Sigmoid colon (tissue), 7 donors: ENCODE results near the gene FRAS1. TPM values are rescaled to one million over a fixed set of nuclear protein-coding genes. Genes with fewer than 3 reads are reported as not detected.
"Not testable (repeated sequence)": the region's sequence is repeated elsewhere in the genome, so short reads cannot be mapped to it uniquely, and the experiment has no call there.

ENCODE experiments used
- DNase-seq: peaks from one replicate; pipeline ENCODE4 v3.0.0-alpha.2; 2019
- H3K27ac ChIP-seq, 4 donors: fragments of 200-600 bp; sonication (generic); one replicate each; pipeline ENCODE4 v1.5.1; 2016 to 2019; ENCODE audit warnings: mild to moderate bottlenecking in 1 of 4
- H3K27me3 ChIP-seq, 3 donors: fragments of 200-600 bp; sonication (generic); one replicate each; pipeline ENCODE4 v1.5.1; 2019; ENCODE audit warnings: mild to moderate bottlenecking in 1 of 3
- H3K36me3 ChIP-seq, 4 donors: fragments of 200-600 bp; sonication (generic); one replicate each; pipeline ENCODE4 v1.5.1; 2016 to 2019
- H3K4me1 ChIP-seq, 4 donors: fragments of 200-600 bp; sonication (generic); one replicate each; pipeline ENCODE4 v1.5.1; 2017 to 2019
- H3K4me3 ChIP-seq, 4 donors: fragments of 200-600 bp; sonication (generic); one replicate each; pipeline ENCODE4 v1.5.1; 2017 to 2019; ENCODE audit warnings: mild to moderate bottlenecking in 2 of 4, moderate library complexity in 1 of 4
- H3K9me3 ChIP-seq, 4 donors: fragments of 200-600 bp in 3 of 4; sonication (generic) in 3 of 4; one replicate each; pipeline versions ENCODE4 v1.5.1 to v1.6.1; 2013 to 2019
- CTCF ChIP-seq, 4 experiments: fragments of 450-650 bp in 3 of 4; fragments of 200-600 bp in 1 of 4; IDR thresholded peaks; one replicate each; pipeline ENCODE4 v1.5.1; 2016 to 2019; ENCODE audit warnings: antibody characterized with exemption in 4 of 4, mild to moderate bottlenecking in 3 of 4, moderate library complexity in 2 of 4
- EP300 ChIP-seq, 4 donors: sonication (generic); formaldehyde crosslinking; IDR thresholded peaks; one replicate each; pipeline ENCODE4 v1.6.1; 2017; ENCODE audit warnings: antibody characterized with exemption in 4 of 4
- POLR2A ChIP-seq, 2 donors: fragments of 450-650 bp; IDR thresholded peaks; one replicate each; pipeline ENCODE4 v1.6.1; 2016; ENCODE audit warnings: antibody characterized with exemption in 2 of 2, mild to moderate bottlenecking in 2 of 2, moderate library complexity in 2 of 2
- POLR2AphosphoS5 ChIP-seq, 4 donors: sonication (generic); formaldehyde crosslinking; IDR thresholded peaks; one replicate each; pipeline ENCODE4 v1.6.1; 2017; ENCODE audit warnings: antibody characterized with exemption in 4 of 4
- WGBS, 2 donors: extraction: QIAGEN DNeasy Blood & Tissue Kit; methylation state at CpG; one replicate each; pipeline ENCODE4 v1.1.7; 2013; 5-methylcytosine and 5-hydroxymethylcytosine counted together
- intact Hi-C: fragments of 100-400 bp; cut with DNase I; formaldehyde crosslinking; loops from one replicate; pipeline ENCODE4 v1.15.1; 2023
- polyA plus RNA-seq, 3 donors: library from polyadenylated mRNA; stranded (reverse); fragments of 200-250 nt; gene quantifications; one replicate each; pipeline ENCODE4 v1.2.3, GENCODE V29; 2013
- total RNA-seq, 4 donors: library from RNA; depleted of rRNA; stranded (reverse); fragments of >200 nt; gene quantifications; one replicate each; pipeline ENCODE4 v1.1.0, GENCODE V29; 2016
- donor health status: healthy with polysubstance abuse.
- donor health status: Bipolar disorder and iron deficiency.
- donor health status: healthy.

Gene FRAS1
- total and polyA plus RNA-seq, 7 donors: under 0.01 to 22.4 (median 7.4) TPM; not detected in 1

GRCh38 chr4:78265006-78265405, 207.9 kb downstream of the FRAS1 start:
- intact Hi-C loops: no loop called here
- H3K36me3 ChIP-seq: no peaks in the 10 kb centered on the region
- no peaks in the 10 kb centered on the region for H3K27me3 ChIP-seq
- no peak for DNase-seq
- no peak overlapping the region for H3K4me3 ChIP-seq
- H3K4me1 ChIP-seq: no peaks in the 10 kb centered on the region
- no peak overlapping the region for H3K27ac ChIP-seq
- TF ChIP-seq POLR2AphosphoS5 (IDR thresholded peaks at IDR 0.05) (no peak), EP300 (IDR thresholded peaks at IDR 0.05) (no peak), POLR2A (IDR thresholded peaks at IDR 0.05) (no peak), CTCF (IDR thresholded peaks at IDR 0.05) (no peak)
- 70 to 78% methylated on average over 5 of the region's 5 CpGs for WGBS, 2 donors
- H3K9me3 ChIP-seq: peaks cover 0 to 3% (median 0%) of the 10 kb centered on the region in 4 donors

- WGBS, 2 donors: 85 to 86% methylated on average over 7 of the region's 7 CpGs
- no peaks in the 10 kb centered on the region for H3K36me3 ChIP-seq
- H3K9me3 ChIP-seq: peaks cover 0 to 3% (median 0%) of the 10 kb centered on the region in 4 donors
- no peak for DNase-seq
- intact Hi-C loops: no loop called here
- TF ChIP-seq EP300 (IDR thresholded peaks at IDR 0.05) (no peak), POLR2A (IDR thresholded peaks at IDR 0.05) (no peak), POLR2AphosphoS5 (IDR thresholded peaks at IDR 0.05) (no peak), CTCF (IDR thresholded peaks at IDR 0.05) (no peak)
- no peak overlapping the region for H3K4me3 ChIP-seq
- H3K4me1 ChIP-seq: no peaks in the 10 kb centered on the region
- no peaks in the 10 kb centered on the region for H3K27me3 ChIP-seq
- H3K27ac ChIP-seq: no peak overlapping the region
Measured at GRCh38 chr4:78267790-78268189, 210.7 kb downstream of the FRAS1 start.

GRCh38 chr4:78268597-78268996, 211.5 kb downstream of the FRAS1 start:
- Histone ChIP-seq H3K4me1 (no peaks in the 10 kb centered on the region), H3K4me3 (no peak overlapping the region), H3K27ac (no peak overlapping the region), H3K36me3 (no peaks in the 10 kb centered on the region), H3K9me3 (peaks cover 0 to 3% (median 0%) of the 10 kb centered on the region in 4 donors), H3K27me3 (no peaks in the 10 kb centered on the region)
- intact Hi-C loops: no loop called here
- DNase-seq: no peak
- no peak for TF ChIP-seq CTCF (IDR thresholded peaks at IDR 0.05)
- TF ChIP-seq EP300 (IDR thresholded peaks at IDR 0.05): no peak
- no peak for TF ChIP-seq POLR2A (IDR thresholded peaks at IDR 0.05)
- no peak for TF ChIP-seq POLR2AphosphoS5 (IDR thresholded peaks at IDR 0.05)
- 92 to 96% methylated on average over 2 of the region's 2 CpGs for WGBS, 2 donors

DNA sequence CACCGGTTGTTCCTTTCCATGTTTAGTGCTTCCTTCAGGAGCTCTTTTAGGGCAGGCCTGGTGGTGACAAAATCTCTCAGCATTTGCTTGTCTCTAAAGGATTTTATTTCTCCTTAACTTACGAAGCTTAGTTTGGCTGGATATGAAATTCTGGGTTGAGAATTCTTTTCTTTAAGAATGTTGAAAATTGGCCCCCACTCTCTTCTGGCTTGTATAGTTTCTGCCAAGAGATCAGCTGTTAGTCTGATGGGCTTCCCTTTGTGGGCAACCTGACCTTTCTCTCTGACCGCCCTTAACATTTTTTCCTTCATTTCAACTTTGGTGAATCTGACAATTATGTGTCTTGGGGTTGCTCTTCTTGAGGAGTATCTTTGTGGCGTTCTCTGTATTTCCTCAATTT, 218.3 kb downstream of the FRAS1 start:
- H3K36me3 ChIP-seq, H3K9me3 ChIP-seq, H3K27ac ChIP-seq, H3K4me1 ChIP-seq, H3K4me3 ChIP-seq, DNase-seq, H3K27me3 ChIP-seq, intact Hi-C loops: not testable (repeated sequence)
- 69 to 95% methylated on average over 4 of the region's 4 CpGs for WGBS, 2 donors

DNA sequence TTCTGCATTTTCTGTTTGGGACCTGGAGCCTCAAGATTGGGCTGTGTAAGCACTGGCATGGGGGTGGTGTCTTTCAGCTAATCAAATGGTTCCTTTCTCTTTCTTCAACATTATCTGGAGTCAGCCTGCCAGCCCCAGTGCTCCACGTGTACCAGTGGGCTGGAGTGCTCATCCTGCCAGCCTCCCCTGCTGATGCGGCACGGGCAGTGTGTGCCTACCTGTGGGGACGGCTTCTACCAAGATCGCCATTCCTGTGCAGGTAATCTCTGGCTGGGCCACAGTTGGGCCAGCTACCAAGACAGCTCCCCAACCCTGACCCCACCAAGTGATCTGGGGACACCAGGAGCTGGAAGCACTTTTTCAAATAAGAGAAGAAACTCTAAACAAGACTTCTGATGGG, 229.2 kb downstream of the FRAS1 start:
- DNase-seq: no peak
- no peaks in the 10 kb centered on the region for H3K9me3 ChIP-seq
- H3K4me3 ChIP-seq: no peak overlapping the region
- intact Hi-C loops: no loop called here
- no peaks in the 10 kb centered on the region for H3K4me1 ChIP-seq
- TF ChIP-seq POLR2AphosphoS5 (IDR thresholded peaks at IDR 0.05) (no peak), POLR2A (IDR thresholded peaks at IDR 0.05) (no peak), CTCF (IDR thresholded peaks at IDR 0.05) (no peak), EP300 (IDR thresholded peaks at IDR 0.05) (no peak)
- H3K36me3 ChIP-seq: no peaks in the 10 kb centered on the region
- H3K27me3 ChIP-seq: no peaks in the 10 kb centered on the region
- 93 to 94% methylated on average over 5 of the region's 5 CpGs for WGBS, 2 donors
- H3K27ac ChIP-seq: no peak overlapping the region
